SK-N-SH treated with all-trans-retinoic acid at 6 μM for 48 hours (cell line): ENCODE measurements around the gene CATSPER4.

Experiments used
- ATAC-seq: fragments of 200-7000 bp; cut with Tn5 transposase; 3 replicates; pipeline ENCODE4 v1.9.1; 2020; ENCODE audit warnings: mild to moderate bottlenecking, moderate library complexity
- ARNTL ChIP-seq: fragments of 450-650 bp; formaldehyde crosslinking; IDR thresholded peaks from 2 replicates; pipeline ENCODE4 v1.5.0; 2020; ENCODE audit warnings: low read depth, mild to moderate bottlenecking, moderate library complexity, borderline replicate concordance
- CSDC2 ChIP-seq: fragments of 250-450 bp; sonication (Bioruptor Pico); IDR thresholded peaks from 2 replicates; pipeline ENCODE4 v1.5.0; 2020; ENCODE audit warnings: mild to moderate bottlenecking, moderate library complexity
- ESRRG ChIP-seq: fragments of 250-450 bp; sonication (Bioruptor Pico); IDR thresholded peaks from 2 replicates; pipeline ENCODE4 v1.6.1; 2021; ENCODE audit warnings: mild to moderate bottlenecking
- ISL1 ChIP-seq: fragments of 250-450 bp; sonication (Bioruptor Pico); IDR thresholded peaks from 2 replicates; pipeline ENCODE4 v2.1.2; 2022; ENCODE audit warnings: mild to moderate bottlenecking, moderate library complexity
- OSR1 ChIP-seq: fragments of 250-450 bp; sonication (Bioruptor Pico); IDR thresholded peaks from 2 replicates; pipeline ENCODE4 v1.8.0; 2022; ENCODE audit warnings: moderate library complexity, mild to moderate bottlenecking, inconsistent platforms
- POU6F1 ChIP-seq: fragments of 250-450 bp; sonication (Bioruptor Pico); IDR thresholded peaks from 2 replicates; pipeline ENCODE4 v1.8.0; 2021; ENCODE audit warnings: low read depth, mild to moderate bottlenecking, moderate library complexity, borderline replicate concordance
- PPARA ChIP-seq: fragments of 250-450 bp; sonication (Bioruptor Pico); IDR thresholded peaks from 2 replicates; pipeline ENCODE4 v1.5.0; 2020; ENCODE audit warnings: mild to moderate bottlenecking, borderline replicate concordance
- RARB ChIP-seq: fragments of 250-450 bp; sonication (Bioruptor Pico); IDR thresholded peaks from 2 replicates; pipeline ENCODE4 v1.8.0; 2021; ENCODE audit warnings: mild to moderate bottlenecking, moderate library complexity
- TCF4 ChIP-seq: fragments of 250-450 bp; sonication (Bioruptor Pico); IDR thresholded peaks from 2 replicates; pipeline ENCODE4 v1.8.0; 2021; ENCODE audit warnings: mild to moderate bottlenecking, moderate library complexity, borderline replicate concordance
- TOX ChIP-seq: fragments of 250-450 bp; sonication (Bioruptor Pico); IDR thresholded peaks from 2 replicates; pipeline ENCODE4 v1.8.0; 2021; ENCODE audit warnings: mild to moderate bottlenecking, moderate library complexity, borderline replicate concordance
- TSHZ2 ChIP-seq: fragments of 250-450 bp; sonication (Bioruptor Pico); IDR thresholded peaks from 2 replicates; pipeline ENCODE4 v1.5.0; 2020; ENCODE audit warnings: mild to moderate bottlenecking, moderate library complexity
- ZFP30 ChIP-seq: fragments of 450-650 bp; formaldehyde crosslinking; IDR thresholded peaks from 2 replicates; pipeline ENCODE4 v1.5.0; 2022; ENCODE audit warnings: mild to moderate bottlenecking, moderate library complexity
- ZNF565 ChIP-seq: fragments of 450-650 bp; formaldehyde crosslinking; conservative IDR thresholded peaks from 2 replicates; pipeline ENCODE4 v1.5.0; 2020; ENCODE audit warnings: low read depth, mild to moderate bottlenecking, moderate library complexity
- ZNF70 ChIP-seq: fragments of 450-650 bp; formaldehyde crosslinking; IDR thresholded peaks from 2 replicates; pipeline ENCODE4 v1.5.0; 2020; ENCODE audit warnings: mild to moderate bottlenecking, moderate library complexity
- TF ChIP-seq, protein P1 (sequence below): fragments of 250-450 bp; sonication (Bioruptor Pico); IDR thresholded peaks from 2 replicates; pipeline ENCODE4 v1.5.1; 2020; ENCODE audit warnings: low read depth, mild to moderate bottlenecking, moderate library complexity
- TF ChIP-seq, protein P2 (sequence below): fragments of 250-450 bp; sonication (Bioruptor Pico); IDR thresholded peaks from 2 replicates; pipeline ENCODE4 v1.5.1; 2021; ENCODE audit warnings: mild to moderate bottlenecking, moderate library complexity

Gene CATSPER4

GRCh38 chr1:26197813-26198212 lies 7.4 kb downstream of the CATSPER4 start:
- ATAC-seq, result no peak
- TF ChIP-seq TOX (CRISPR knock-in tag) (no peak), ZNF70 (CRISPR knock-in tag) (no peak), ARNTL (no peak), RARB (CRISPR knock-in tag) (no peak), ESRRG (CRISPR knock-in tag) (no peak), ZFP30 (CRISPR knock-in tag) (no peak)
- TF ChIP-seq, protein P1, sequence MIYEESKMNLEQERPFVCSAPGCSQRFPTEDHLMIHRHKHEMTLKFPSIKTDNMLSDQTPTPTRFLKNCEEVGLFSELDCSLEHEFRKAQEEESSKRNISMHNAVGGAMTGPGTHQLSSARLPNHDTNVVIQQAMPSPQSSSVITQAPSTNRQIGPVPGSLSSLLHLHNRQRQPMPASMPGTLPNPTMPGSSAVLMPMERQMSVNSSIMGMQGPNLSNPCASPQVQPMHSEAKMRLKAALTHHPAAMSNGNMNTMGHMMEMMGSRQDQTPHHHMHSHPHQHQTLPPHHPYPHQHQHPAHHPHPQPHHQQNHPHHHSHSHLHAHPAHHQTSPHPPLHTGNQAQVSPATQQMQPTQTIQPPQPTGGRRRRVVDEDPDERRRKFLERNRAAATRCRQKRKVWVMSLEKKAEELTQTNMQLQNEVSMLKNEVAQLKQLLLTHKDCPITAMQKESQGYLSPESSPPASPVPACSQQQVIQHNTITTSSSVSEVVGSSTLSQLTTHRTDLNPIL (CRISPR knock-in tag), result no peak

- ATAC-seq, result no peak
- no peak for TF ChIP-seq TCF4 (CRISPR knock-in tag)
- TF ChIP-seq PPARA (CRISPR knock-in tag), result no peak
- TF ChIP-seq ESRRG (CRISPR knock-in tag), result no peak
- TF ChIP-seq, protein P1 (CRISPR knock-in tag), result no peak
- no peak for TF ChIP-seq ARNTL
- no peak for TF ChIP-seq POU6F1 (CRISPR knock-in tag)
- TF ChIP-seq, protein P2, sequence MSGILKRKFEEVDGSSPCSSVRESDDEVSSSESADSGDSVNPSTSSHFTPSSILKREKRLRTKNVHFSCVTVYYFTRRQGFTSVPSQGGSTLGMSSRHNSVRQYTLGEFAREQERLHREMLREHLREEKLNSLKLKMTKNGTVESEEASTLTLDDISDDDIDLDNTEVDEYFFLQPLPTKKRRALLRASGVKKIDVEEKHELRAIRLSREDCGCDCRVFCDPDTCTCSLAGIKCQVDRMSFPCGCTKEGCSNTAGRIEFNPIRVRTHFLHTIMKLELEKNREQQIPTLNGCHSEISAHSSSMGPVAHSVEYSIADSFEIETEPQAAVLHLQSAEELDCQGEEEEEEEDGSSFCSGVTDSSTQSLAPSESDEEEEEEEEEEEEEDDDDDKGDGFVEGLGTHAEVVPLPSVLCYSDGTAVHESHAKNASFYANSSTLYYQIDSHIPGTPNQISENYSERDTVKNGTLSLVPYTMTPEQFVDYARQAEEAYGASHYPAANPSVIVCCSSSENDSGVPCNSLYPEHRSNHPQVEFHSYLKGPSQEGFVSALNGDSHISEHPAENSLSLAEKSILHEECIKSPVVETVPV, result no peak
- no peak for TF ChIP-seq OSR1 (CRISPR knock-in tag)
- TF ChIP-seq ISL1 (CRISPR knock-in tag), result no peak
- TF ChIP-seq ZFP30 (CRISPR knock-in tag), result no peak
- no peak for TF ChIP-seq CSDC2 (CRISPR knock-in tag)
- no peak for TF ChIP-seq TSHZ2 (CRISPR knock-in tag)
- TF ChIP-seq ZNF565 (CRISPR knock-in tag), result no peak
Measured at GRCh38 chr1:26200413-26200812, 10.0 kb downstream of the CATSPER4 start.

GRCh38 chr1:26203642-26204318 lies 13.4 kb downstream of the CATSPER4 start:
- TF ChIP-seq, protein P2, result no peak
- ATAC-seq, result no peak
